Neural cell (in vitro differentiated cells): ENCODE data around the gene BCAT1. TPM values are rescaled to one million over a fixed set of nuclear protein-coding genes. Genes with fewer than 3 reads are reported as not detected.

Source experiments
- H2AFZ ChIP-seq: fragments of 200-600, 300-800 bp; sonication (generic), shearing (Covaris generic); 2 replicates; pipeline ENCODE4 v1.6.0; 2014; ENCODE audit warnings: low read depth, mild to moderate bottlenecking, antibody characterized with exemption, low read length, moderate library complexity
- H3F3A ChIP-seq: fragments of 200-600 bp; shearing (Covaris generic); 2 replicates; pipeline ENCODE4 v1.6.1; 2016; ENCODE audit warnings: mild to moderate bottlenecking, moderate library complexity, mixed read lengths, antibody characterized with exemption, low read length; ENCODE audit not compliant: insufficient read depth, poor library complexity, severe bottlenecking
- H3K27ac ChIP-seq: fragments of 200-600, 300-800 bp; sonication (generic), shearing (Covaris generic); 2 replicates; pipeline ENCODE4 v1.5.1; 2014; ENCODE audit warnings: mild to moderate bottlenecking, low read length, moderate library complexity
- H3K27me3 ChIP-seq: fragments of 300-800, 200-600 bp; sonication (generic), shearing (Covaris generic); 2 replicates; pipeline ENCODE4 v1.6.0; 2014; ENCODE audit warnings: mild to moderate bottlenecking, low read depth, low read length, moderate library complexity; ENCODE audit not compliant: insufficient read depth
- H3K36me3 ChIP-seq: fragments of 300-800, 200-600 bp; sonication (generic), shearing (Covaris generic); 2 replicates; pipeline ENCODE4 v1.5.1; 2014; ENCODE audit warnings: mild to moderate bottlenecking, antibody characterized with exemption, low read length, moderate library complexity; ENCODE audit not compliant: insufficient read depth
- H3K4me2 ChIP-seq: fragments of 300-800, 200-600 bp; sonication (generic), shearing (Covaris generic); 2 replicates; pipeline ENCODE4 v1.6.0; 2014; ENCODE audit warnings: mild to moderate bottlenecking, low read length
- H3K4me3 ChIP-seq: fragments of 300-800, 200-600 bp; sonication (generic), shearing (Covaris generic); 2 replicates; pipeline ENCODE4 v1.5.1; 2014; ENCODE audit warnings: mild to moderate bottlenecking, low read length, moderate library complexity
- H3K79me2 ChIP-seq: fragments of 200-600 bp; shearing (Covaris generic); replicated peaks from 2 replicates; pipeline ENCODE4 v1.6.0; 2014; ENCODE audit warnings: mild to moderate bottlenecking, low read length, moderate library complexity; ENCODE audit not compliant: insufficient read depth
- H3K9ac ChIP-seq: fragments of 300-800, 200-600 bp; sonication (generic), shearing (Covaris generic); 2 replicates; pipeline ENCODE4 v1.6.1; 2016; ENCODE audit warnings: mild to moderate bottlenecking, low read length, mixed read lengths
- H3K9me2 ChIP-seq: fragments of 200-600 bp; shearing (Covaris generic); 2 replicates; pipeline ENCODE4 v1.6.1; 2016; ENCODE audit warnings: mild to moderate bottlenecking, low read length, mixed read lengths; ENCODE audit not compliant: insufficient read depth
- H3K9me3 ChIP-seq: fragments of 200-600, 300-800 bp; sonication (generic), shearing (Covaris generic); 2 replicates; pipeline ENCODE4 v1.6.1; 2016; ENCODE audit warnings: mild to moderate bottlenecking, mixed run types, low read length, moderate library complexity, mixed read lengths
- H4K20me1 ChIP-seq: fragments of 200-600 bp; shearing (Covaris generic); 2 replicates; pipeline ENCODE4 v1.6.1; 2016; ENCODE audit warnings: mild to moderate bottlenecking, mixed run types; ENCODE audit not compliant: insufficient read depth
- CTCF ChIP-seq: fragments of 450-650 bp; IDR thresholded peaks from 2 replicates; pipeline ENCODE4 v1.5.1; 2014; ENCODE audit warnings: antibody characterized with exemption, mild to moderate bottlenecking, moderate library complexity; ENCODE audit not compliant: poor library complexity, severe bottlenecking
- EP300 ChIP-seq: fragments of 450-650 bp; conservative IDR thresholded peaks from 2 replicates; pipeline ENCODE4 v1.6.1; 2014; ENCODE audit warnings: antibody characterized with exemption, mild to moderate bottlenecking, moderate library complexity; ENCODE audit not compliant: poor library complexity, severe bottlenecking
- EZH2 ChIP-seq: fragments of 200-600, 300-800 bp; shearing (Covaris generic), sonication (generic); IDR thresholded peaks from 2 replicates; pipeline ENCODE4 v1.6.1; 2014; ENCODE audit warnings: antibody characterized with exemption, low read length, borderline replicate concordance, mild to moderate bottlenecking; ENCODE audit not compliant: insufficient read depth, poor library complexity, severe bottlenecking
- MXI1 ChIP-seq: fragments of 450-650 bp; conservative IDR thresholded peaks from 2 replicates; pipeline ENCODE4 v1.6.1; 2014; ENCODE audit warnings: antibody characterized with exemption, mild to moderate bottlenecking; ENCODE audit not compliant: poor library complexity, severe bottlenecking
- POLR2AphosphoS5 ChIP-seq: IDR thresholded peaks from 2 replicates; pipeline ENCODE4 v1.6.1; 2012
- RAD21 ChIP-seq: fragments of 450-650 bp; conservative IDR thresholded peaks from 2 replicates; pipeline ENCODE4 v1.6.1; 2014; ENCODE audit warnings: antibody characterized with exemption, mild to moderate bottlenecking, moderate library complexity
- REST ChIP-seq: IDR thresholded peaks from 2 replicates; pipeline ENCODE4 v1.6.1; 2012; ENCODE audit warnings: borderline replicate concordance
- SMC3 ChIP-seq: fragments of 450-650 bp; conservative IDR thresholded peaks from 2 replicates; pipeline ENCODE4 v1.6.1; 2014; ENCODE audit warnings: antibody characterized with exemption, mild to moderate bottlenecking, moderate library complexity; ENCODE audit not compliant: poor library complexity
- TAF1 ChIP-seq: IDR thresholded peaks from 2 replicates; pipeline ENCODE4 v1.6.1; 2012; ENCODE audit warnings: low read depth
- polyA plus RNA-seq: library from polyadenylated mRNA; depleted of rRNA; stranded (reverse); fragments of >200 nt; gene quantifications from 2 replicates; pipeline ENCODE4 v1.2.3, GENCODE V29; 2014

Gene BCAT1
- polyA plus RNA-seq, 1 donor from 2014 or later: 31.3 TPM

- H3K9me3 ChIP-seq: no peaks in the 10 kb centered on the region
- no peaks in the 10 kb centered on the region for H4K20me1 ChIP-seq
- H3K4me3 ChIP-seq: no peak overlapping the region
- H3K79me2 ChIP-seq: peaks cover 8% of the 10 kb centered on the region
- H3K9ac ChIP-seq: no peak overlapping the region
- H3K27me3 ChIP-seq: no peaks in the 10 kb centered on the region
- H3K36me3 ChIP-seq: no peaks in the 10 kb centered on the region
- no peak for TF ChIP-seq SMC3
- TF ChIP-seq CTCF: no peak
- TF ChIP-seq EP300: no peak
- TF ChIP-seq RAD21: no peak
- no peak for TF ChIP-seq TAF1
- TF ChIP-seq POLR2AphosphoS5: no peak
- no peak for TF ChIP-seq REST
- TF ChIP-seq MXI1: no peak
- no peak for TF ChIP-seq EZH2
- H2AFZ ChIP-seq: no peak overlapping the region
- no peak overlapping the region for H3K27ac ChIP-seq
- no peaks in the 10 kb centered on the region for H3K9me2 ChIP-seq
- H3K4me2 ChIP-seq: no peak overlapping the region
- no peaks in the 10 kb centered on the region for H3F3A ChIP-seq
These were observed 26.8 kb downstream of the BCAT1 start for GRCh38 chr12:24922090-24922489.

- Histone ChIP-seq H3K79me2 (peaks cover 8% of the 10 kb centered on the region), H3K36me3 (no peaks in the 10 kb centered on the region), H4K20me1 (no peaks in the 10 kb centered on the region), H3K27me3 (no peaks in the 10 kb centered on the region), H3K9ac (no peak overlapping the region), H2AFZ (no peak overlapping the region), H3K4me2 (no peak overlapping the region), H3F3A (no peaks in the 10 kb centered on the region), H3K9me3 (no peaks in the 10 kb centered on the region), H3K4me3 (no peak overlapping the region), H3K9me2 (no peaks in the 10 kb centered on the region), H3K27ac (no peak overlapping the region)
- TF ChIP-seq RAD21 (no peak), EZH2 (no peak), POLR2AphosphoS5 (no peak), SMC3 (no peak), TAF1 (no peak), EP300 (no peak), MXI1 (no peak), REST (no peak), CTCF (no peak)
These were observed 27.5 kb downstream of the BCAT1 start for GRCh38 chr12:24921251-24922038.
